ENCODE data around the gene MARS2.
A peak's percentile ranks its signal among the peaks of the same experiment; 100 is the strongest.

Gene MARS2

DNA sequence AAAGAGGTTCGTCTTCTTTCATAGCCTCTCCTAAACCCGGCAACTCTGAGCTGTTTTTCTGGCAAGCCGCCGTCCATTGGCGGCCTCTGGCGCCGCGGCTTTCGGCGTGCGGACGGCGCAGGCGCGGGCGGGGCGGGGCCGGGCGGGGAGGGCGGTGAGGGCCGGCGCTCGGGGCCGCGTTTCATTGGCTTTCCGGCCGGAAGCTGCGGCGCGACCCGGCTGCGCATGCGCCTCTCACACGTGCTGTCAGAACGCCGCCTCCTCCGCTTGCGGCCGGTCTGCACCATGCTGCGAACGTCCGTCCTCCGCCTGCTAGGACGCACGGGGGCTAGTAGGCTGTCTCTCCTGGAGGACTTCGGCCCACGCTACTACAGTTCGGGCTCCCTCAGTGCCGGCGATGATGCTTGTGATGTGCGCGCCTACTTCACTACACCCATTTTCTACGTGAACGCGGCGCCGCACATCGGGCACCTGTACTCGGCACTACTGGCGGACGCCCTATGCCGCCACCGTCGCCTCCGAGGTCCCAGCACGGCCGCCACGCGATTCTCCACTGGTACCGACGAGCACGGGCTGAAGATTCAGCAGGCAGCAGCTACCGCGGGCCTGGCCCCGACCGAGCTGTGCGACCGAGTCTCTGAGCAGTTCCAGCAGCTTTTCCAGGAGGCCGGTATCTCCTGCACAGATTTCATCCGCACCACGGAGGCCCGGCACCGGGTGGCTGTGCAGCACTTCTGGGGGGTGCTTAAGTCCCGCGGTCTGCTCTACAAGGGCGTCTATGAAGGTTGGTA is at the start of gene MARS2:
Gene MARS2, plus strand, starts transcription at position 249 of the 791 bp plus-strand sequence. Its CDS starts 37 bp downstream, at position 286.
- peaks cover 25% of the 10 kb centered on the region for H3K36me3 ChIP-seq (ENCODE audit: low read depth)
- H3K9me3 ChIP-seq (ENCODE audit: severe bottlenecking): no peaks in the 10 kb centered on the region
- H3K27me3 ChIP-seq (ENCODE audit: insufficient read depth, poor library complexity, severe bottlenecking): no peaks in the 10 kb centered on the region
- peak within 1 kb of the TSS; percentile 72 for H3K4me3 ChIP-seq (ENCODE audit: severe bottlenecking)
- H3K27ac ChIP-seq (ENCODE audit: poor library complexity, severe bottlenecking): peak within 1 kb of the TSS; percentile 41
- peak; percentile 70 for ATAC-seq (ENCODE audit: low read depth)
- peak; percentile 85 for DNase-seq (ENCODE audit: low spot score)
- peak; percentile 9 for TF ChIP-seq CTCF (IDR thresholded peaks at IDR 0.05; ENCODE audit: poor library complexity, severe bottlenecking)
- H3K4me1 ChIP-seq (ENCODE audit: insufficient read depth, poor library complexity, severe bottlenecking): peaks cover 20% of the 10 kb centered on the region

DNA sequence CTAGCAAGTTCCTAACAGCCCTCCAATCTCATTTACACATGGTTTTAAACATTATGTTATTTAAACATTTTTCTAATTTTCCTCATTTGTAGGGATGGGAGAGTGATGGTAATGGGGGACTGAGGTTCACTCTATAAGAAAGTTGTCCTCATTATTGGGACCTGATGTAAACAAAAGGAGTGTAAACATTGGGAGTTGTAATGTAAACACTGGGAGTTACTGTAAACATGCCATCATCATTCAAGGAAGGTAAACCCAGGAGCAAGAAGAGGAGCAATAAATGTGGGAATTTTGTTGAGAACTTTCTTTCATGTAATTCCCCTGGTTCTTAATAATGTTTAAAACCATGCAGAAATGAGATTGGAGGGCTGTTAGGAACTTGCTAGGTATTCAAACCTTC is 47.6 kb upstream of the MARS2 start:
- no peaks in the 10 kb centered on the region for H3K9me3 ChIP-seq (ENCODE audit: severe bottlenecking)
- DNase-seq (ENCODE audit: low spot score) (no peak), ATAC-seq (ENCODE audit: low read depth) (no peak)
- no peak overlapping the region for H3K27ac ChIP-seq (ENCODE audit: poor library complexity, severe bottlenecking)
- no peaks in the 10 kb centered on the region for H3K27me3 ChIP-seq (ENCODE audit: insufficient read depth, poor library complexity, severe bottlenecking)
- TF ChIP-seq CTCF (IDR thresholded peaks at IDR 0.05; ENCODE audit: poor library complexity, severe bottlenecking): no peak
- H3K4me1 ChIP-seq (ENCODE audit: insufficient read depth, poor library complexity, severe bottlenecking): no peaks in the 10 kb centered on the region
- H3K36me3 ChIP-seq (ENCODE audit: low read depth): no peaks in the 10 kb centered on the region
- H3K4me3 ChIP-seq (ENCODE audit: severe bottlenecking): no peak overlapping the region

DNA sequence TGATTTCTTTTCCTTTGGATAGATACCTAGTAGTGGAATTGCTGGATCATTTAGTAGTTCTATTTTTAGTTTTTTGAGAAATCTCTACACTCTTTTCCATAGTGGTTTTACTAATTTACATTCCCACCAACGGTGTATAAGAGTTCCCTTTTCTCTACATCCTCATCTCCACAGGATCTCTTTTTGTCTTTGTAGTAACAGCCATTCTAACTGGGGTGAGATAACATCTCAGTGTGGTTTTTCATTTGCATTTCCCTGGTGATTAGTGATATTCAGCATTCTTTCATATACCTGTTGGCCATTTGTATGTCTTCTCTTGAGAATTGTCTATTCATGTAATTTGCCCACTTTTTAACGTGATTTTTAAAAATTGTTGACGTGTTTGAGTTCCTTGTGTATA is 43.5 kb upstream of the MARS2 start:
- no peaks in the 10 kb centered on the region for H3K4me1 ChIP-seq (ENCODE audit: insufficient read depth, poor library complexity, severe bottlenecking)
- no peak overlapping the region for H3K27ac ChIP-seq (ENCODE audit: poor library complexity, severe bottlenecking)
- no peak for ATAC-seq (ENCODE audit: low read depth)
- no peaks in the 10 kb centered on the region for H3K27me3 ChIP-seq (ENCODE audit: insufficient read depth, poor library complexity, severe bottlenecking)
- no peaks in the 10 kb centered on the region for H3K36me3 ChIP-seq (ENCODE audit: low read depth)
- no peak for DNase-seq (ENCODE audit: low spot score)
- no peak overlapping the region for H3K4me3 ChIP-seq (ENCODE audit: severe bottlenecking)
- no peak for TF ChIP-seq CTCF (IDR thresholded peaks at IDR 0.05; ENCODE audit: poor library complexity, severe bottlenecking)
- H3K9me3 ChIP-seq (ENCODE audit: severe bottlenecking): no peaks in the 10 kb centered on the region

DNA sequence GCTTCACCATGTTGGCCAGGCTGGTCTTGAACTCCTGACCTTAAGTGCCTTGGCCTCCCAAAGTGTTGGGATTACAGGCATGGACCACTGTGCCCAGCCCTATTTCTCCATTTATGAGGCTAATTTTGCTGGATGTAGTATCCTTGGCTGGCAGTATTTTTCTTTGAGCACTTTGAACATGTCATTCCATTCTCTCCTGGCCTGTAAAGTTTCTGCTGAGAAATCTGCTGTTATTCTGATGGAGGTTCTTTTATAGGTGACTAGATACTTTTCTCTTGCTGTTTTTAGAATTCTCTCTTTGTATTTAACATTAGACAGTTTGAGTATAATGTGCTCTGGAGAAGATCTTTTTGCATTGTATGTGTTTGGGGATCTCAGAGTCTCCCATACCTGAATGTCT is 38.9 kb upstream of the MARS2 start:
- no peak for ATAC-seq (ENCODE audit: low read depth)
- no peaks in the 10 kb centered on the region for H3K27me3 ChIP-seq (ENCODE audit: insufficient read depth, poor library complexity, severe bottlenecking)
- no peaks in the 10 kb centered on the region for H3K4me1 ChIP-seq (ENCODE audit: insufficient read depth, poor library complexity, severe bottlenecking)
- H3K27ac ChIP-seq (ENCODE audit: poor library complexity, severe bottlenecking): no peak overlapping the region
- no peak for TF ChIP-seq CTCF (IDR thresholded peaks at IDR 0.05; ENCODE audit: poor library complexity, severe bottlenecking)
- no peak overlapping the region for H3K4me3 ChIP-seq (ENCODE audit: severe bottlenecking)
- H3K9me3 ChIP-seq (ENCODE audit: severe bottlenecking): no peaks in the 10 kb centered on the region
- H3K36me3 ChIP-seq (ENCODE audit: low read depth): no peaks in the 10 kb centered on the region
- DNase-seq (ENCODE audit: low spot score): no peak

GRCh38 chr2:197668296-197668695 is 36.9 kb upstream of the MARS2 start:
- peak; percentile 66; the same call in 2 of the 3 replicates for ATAC-seq (ENCODE audit: low read depth)
- no peak for TF ChIP-seq CTCF (IDR thresholded peaks at IDR 0.05; ENCODE audit: poor library complexity, severe bottlenecking)
- no peak for DNase-seq (ENCODE audit: low spot score)
- H3K27me3 ChIP-seq (ENCODE audit: insufficient read depth, poor library complexity, severe bottlenecking): no peaks in the 10 kb centered on the region
- H3K4me3 ChIP-seq (ENCODE audit: severe bottlenecking): no peak overlapping the region
- no peaks in the 10 kb centered on the region for H3K9me3 ChIP-seq (ENCODE audit: severe bottlenecking)
- H3K4me1 ChIP-seq (ENCODE audit: insufficient read depth, poor library complexity, severe bottlenecking): no peaks in the 10 kb centered on the region
- no peak overlapping the region for H3K27ac ChIP-seq (ENCODE audit: poor library complexity, severe bottlenecking)
- no peaks in the 10 kb centered on the region for H3K36me3 ChIP-seq (ENCODE audit: low read depth)
